OCI-LY1 (cell line): ENCODE results near the gene ANKRD13A.

ENCODE experiments used
- CTCF ChIP-seq: fragments of 200-600 bp; sonication (generic), shearing (Covaris generic); IDR thresholded peaks from 2 replicates; pipeline ENCODE4 v1.5.1; 2017; ENCODE audit warnings: mild to moderate bottlenecking, antibody characterized with exemption, low read length, moderate library complexity, mixed read lengths
- EZH2 ChIP-seq: fragments of 200-600 bp; sonication (generic), shearing (Covaris generic); IDR thresholded peaks from 2 replicates; pipeline ENCODE4 v1.8.0; 2017; ENCODE audit warnings: borderline replicate concordance, mixed run types, mild to moderate bottlenecking, antibody characterized with exemption, low read length, moderate library complexity, mixed read lengths

- TF ChIP-seq CTCF (no peak), EZH2 (no peak)
These were observed 43.0 kb downstream of the ANKRD13A start for GRCh38 chr12:110042264-110042663.
